Glomerular visceral epithelial cell (primary cell): ENCODE data around the gene GCFC2.
"Not testable (repeated sequence)": the region's sequence is repeated elsewhere in the genome, so short reads cannot be mapped to it uniquely, and the experiment has no call there.

ENCODE experiments used
- DNase-seq: peaks from one replicate; pipeline ENCODE4 v3.0.0-alpha.2; 2016; ENCODE audit errors: extremely low spot score

GCFC2 gene

GRCh38 chr2:75680402-75680801 is 30.3 kb downstream of the GCFC2 start:
- DNase-seq: no peak

DNA sequence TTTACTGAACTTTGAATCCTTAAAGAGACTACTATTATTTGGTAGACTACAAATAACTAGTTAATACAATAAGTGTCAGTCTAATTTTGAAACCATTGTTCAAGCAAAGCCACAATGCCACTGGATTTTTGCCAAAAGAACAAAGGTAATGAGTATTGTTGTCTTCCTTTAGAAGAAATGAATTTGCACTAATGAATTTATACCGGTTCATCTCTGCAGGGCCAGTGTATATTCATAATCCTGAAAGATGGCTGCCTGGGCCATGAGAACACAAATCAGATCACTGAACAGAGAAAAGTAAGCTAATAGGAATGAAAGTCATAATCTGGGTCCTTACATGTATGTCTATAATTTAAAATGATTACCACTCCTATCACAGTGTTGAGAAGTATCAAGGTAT is 31.2 kb downstream of the GCFC2 start:
- no peak for DNase-seq

DNA sequence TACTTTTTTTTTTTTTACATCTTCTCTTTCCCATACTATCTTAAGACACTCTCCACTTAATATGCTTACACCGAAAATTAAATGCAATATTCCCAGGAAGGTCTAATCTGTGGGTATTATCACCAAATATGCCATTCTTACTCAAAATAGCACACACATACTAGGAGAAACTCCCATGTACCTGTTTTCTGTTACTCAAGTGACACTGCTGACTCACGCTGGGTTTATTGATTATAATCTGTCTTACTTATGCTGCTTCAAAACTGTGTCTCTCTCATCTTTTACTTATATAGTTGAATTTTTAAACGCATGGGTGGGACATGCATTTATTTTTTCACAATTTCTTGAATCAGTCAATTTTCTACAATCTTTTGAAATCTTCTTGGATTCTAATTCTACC is 34.3 kb downstream of the GCFC2 start:
- DNase-seq: no peak

- DNase-seq: no peak
These were observed 34.8 kb downstream of the GCFC2 start for GRCh38 chr2:75675908-75676307.

DNA sequence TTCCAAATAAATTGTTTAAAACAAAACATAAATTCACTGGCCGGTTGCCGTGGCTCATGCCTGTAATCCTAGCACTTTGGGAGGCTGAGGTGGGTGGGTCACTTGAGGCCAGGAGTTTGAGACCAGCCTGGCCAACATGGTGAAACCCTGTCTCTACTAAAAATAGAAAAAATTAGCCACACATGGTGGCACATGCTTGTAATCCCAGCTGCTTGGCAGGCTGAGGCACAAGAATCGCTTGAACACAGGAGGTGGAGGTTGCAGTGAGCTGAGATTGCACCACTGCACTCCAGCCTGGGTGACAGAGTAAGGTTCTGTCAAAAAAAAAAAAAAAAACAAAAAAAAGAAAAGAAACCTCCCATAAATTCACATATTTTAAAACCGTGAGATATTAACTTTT is 35.3 kb downstream of the GCFC2 start:
- not testable (repeated sequence) for DNase-seq

DNA sequence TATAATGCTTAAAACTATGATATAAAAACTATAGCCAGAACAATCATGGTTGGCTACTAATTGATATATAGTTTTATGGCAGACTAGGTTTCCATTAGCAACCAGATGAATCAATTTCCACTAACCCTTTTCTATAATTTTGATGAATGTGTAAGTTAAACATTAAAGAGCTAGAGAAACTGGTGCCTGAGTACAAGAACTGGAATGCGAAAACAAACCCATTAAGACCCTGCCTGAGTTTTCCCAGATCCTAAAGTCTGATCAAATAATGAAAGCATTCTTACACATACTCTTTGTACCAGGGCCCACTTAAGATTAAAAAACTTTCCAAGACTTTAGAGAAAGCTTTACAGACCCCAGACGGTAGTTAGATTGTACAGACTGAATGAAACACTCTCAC is 42.8 kb downstream of the GCFC2 start:
- DNase-seq: peak; percentile 8

DNA sequence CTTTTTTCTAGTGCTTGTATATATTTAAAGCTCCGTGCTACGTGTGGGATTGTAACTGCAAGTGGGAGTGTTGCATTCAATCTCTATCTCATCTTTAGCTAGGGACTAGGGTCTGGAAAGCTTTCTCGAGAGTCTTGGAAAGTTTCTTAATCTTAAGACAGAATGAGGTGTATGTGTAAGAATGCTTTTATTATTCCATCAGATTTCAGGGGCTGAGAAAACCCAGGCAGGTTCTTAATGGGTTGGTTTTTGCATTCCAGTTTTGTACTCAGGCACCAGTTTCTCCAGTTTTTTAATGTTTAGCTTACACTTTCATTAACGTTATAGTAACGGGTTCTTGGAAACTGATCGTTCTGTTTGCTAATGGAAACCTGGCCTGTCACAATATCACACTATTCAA is 43.8 kb downstream of the GCFC2 start:
- no peak for DNase-seq

DNA sequence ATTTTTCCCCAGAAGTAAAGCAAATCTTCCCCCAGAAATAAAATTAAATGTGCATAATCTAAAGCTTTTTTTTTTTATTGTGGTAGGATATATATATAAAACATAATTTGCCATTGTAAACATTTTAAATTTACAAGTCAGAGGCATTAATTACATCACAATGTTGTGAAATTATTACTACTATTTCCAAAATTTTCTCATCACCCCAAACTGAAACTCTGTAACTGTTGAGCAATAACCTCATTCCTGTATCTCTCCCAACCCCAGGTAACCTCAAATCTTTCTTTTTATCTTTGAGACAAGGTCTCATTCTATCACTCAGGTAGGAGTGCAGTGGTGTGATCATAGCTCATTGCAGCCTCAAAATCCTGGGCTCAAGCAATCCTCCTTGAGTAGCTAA is 52.9 kb downstream of the GCFC2 start:
- DNase-seq: no peak

DNA sequence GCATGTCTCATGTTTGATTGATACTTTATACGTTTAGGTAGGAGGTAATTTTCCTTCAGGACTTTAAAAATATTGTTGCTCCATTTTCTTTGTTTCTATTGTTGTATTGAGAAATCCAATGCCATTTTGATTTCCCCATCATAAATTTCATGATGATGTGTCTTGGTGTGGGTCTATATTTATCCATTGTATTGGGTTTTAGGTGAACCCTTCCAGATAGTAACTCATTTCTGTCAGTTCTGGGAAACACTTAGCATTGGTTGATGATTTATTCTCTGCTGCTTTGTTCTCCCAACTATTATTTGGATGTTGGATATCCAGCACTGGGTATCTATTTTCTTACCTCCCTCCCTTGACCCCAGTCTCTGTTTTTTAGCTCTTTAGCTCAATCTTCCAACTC is 54.2 kb downstream of the GCFC2 start:
- no peak for DNase-seq

DNA sequence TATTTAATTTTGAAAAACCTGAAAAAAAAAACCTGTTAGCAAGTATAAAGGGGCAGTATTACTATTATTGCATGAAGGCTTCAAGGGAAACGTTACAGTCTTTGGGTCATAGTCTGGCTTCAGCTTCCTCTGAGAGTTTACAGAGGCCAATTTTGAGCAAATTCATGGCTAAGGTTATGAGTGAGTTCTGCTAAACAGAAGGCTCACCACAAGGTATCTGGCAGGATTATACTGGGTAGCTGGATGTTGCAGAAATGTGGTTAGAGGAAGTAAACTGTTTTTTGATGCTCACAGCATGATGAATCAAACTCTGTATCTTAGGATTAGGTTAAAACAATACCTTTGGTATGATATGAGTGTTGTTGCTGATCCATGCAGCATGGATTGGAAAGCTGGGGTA is 54.9 kb downstream of the GCFC2 start:
- DNase-seq: no peak

DNA sequence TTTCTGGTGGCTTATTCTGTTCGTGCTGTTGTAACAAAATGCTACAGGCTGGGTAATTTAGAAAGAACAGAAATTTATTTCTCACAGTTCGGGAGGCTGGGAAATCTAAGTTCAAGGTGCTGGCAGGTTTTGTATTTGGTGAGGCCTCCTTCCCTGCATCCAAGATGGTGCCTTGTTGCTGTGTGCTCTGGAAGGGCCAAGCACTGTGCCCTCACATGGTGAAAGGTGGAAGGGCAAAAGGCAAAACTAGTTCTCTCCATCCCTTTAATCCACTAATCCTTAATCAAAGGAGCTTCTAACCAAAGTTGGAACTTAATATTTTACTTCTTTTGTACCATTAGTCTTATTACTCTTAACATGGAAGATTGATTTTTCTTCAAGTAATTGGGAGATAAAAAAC is 56.7 kb downstream of the GCFC2 start:
- DNase-seq: no peak

DNA sequence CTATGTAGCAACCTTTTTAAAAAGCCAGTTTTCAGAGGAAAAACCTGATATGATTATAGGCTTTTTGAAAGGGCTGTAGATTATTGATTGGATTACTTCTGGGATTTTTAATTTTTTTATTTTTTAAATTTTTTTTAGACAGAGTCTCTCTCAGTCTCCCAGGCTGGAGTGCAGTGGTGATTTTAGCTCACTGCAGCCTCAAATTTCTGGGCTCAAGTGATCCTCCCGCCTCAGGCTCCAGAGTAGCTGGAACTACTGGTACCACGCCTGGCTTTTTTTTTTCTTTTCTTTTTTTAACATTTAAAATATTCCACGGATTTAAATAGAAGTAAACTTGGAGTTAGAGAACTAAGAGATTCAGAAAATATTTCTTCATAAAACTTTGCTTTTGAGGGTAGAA is 62.9 kb downstream of the GCFC2 start:
- DNase-seq: no peak

DNA sequence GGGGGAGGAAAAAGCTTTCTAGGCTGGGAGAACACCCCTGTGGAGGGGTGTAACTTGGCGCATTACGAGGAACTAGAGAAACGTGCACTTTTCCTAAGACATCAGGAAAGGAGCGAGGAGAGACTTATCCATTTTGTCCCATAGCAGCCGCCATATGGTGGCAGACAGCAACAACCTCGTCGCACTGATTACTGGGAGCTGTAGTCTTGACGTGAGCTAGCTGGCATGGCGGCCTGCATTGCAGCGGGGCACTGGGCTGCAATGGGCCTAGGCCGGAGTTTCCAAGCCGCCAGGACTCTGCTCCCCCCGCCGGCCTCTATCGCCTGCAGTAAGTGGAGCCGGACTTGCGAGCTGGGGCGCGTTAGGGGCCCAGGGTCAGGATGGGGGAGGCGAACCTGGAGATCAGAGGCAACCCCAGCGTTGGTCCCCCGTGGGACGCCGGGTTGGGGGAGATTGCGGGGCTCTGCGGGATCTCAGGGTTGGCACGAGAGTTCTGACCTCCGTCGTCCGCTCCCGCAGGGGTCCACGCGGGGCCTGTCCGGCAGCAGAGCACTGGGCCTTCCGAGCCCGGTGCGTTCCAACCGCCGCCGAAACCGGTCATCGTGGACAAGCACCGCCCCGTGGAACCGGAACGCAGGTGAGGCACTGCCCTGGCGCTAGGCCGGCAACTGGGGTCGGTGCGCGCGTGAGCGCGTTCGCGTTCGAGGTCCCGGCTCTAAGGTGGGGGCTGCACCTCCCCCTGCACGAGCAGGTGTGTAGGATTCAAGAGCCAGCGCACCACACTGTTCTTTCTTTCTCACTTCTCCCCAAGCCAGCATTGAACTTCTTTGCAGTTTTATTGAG is 63.9 kb downstream of the GCFC2 start, which contains the start of gene MRPL19:
Gene MRPL19, plus strand, starts transcription at position 201 of the 843 bp plus-strand sequence. Its CDS starts 25 bp downstream, at position 226.
- peak; percentile 84 for DNase-seq

DNA sequence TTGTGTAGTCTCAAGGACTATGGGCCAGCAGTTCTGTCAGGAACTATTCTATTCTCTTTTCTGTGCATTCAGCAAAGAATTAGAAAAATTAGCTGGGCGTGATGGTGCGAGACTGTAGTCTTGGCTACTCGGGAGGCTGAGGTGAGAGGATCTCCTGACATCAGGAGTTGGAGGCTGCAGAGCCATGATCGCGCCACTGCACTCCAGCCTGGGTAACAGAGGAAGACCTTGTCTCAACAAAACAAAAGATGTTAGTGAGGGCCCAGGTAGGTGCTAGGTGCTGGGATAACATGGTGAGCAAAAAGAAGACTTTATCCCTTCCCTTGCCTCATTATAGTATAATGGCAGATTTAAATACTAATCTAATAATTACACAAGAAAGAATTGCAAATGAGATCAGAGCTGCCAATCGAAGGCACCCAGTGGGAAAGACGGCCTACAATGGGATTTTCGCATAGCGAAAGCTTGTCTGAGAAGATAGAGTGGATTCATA is 64.6 kb downstream of the GCFC2 start:
- no peak for DNase-seq

- no peak for DNase-seq
These were observed 65.1 kb downstream of the GCFC2 start for GRCh38 chr2:75645643-75646042.

DNA sequence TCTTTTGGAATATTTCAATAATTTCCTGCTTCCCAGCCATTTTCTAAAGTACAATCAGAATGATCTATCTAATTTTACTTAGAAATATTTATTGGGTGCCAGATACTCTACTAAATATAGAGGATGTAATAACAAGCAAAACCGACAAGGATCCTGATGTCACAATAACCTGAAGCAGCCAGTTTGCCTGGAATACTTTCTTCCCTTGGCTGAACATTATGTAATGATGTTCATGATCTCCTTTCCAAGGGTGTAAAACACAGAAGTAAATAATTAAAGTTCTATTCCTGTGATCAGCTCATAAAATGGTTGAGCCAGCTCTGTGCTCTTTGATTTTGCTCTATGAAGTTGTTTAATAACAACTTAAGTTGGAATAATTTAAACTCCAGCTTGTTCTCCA is 66.7 kb downstream of the GCFC2 start:
- DNase-seq: no peak

GRCh38 chr2:75641587-75641986 is 69.1 kb downstream of the GCFC2 start:
- no peak for DNase-seq

GRCh38 chr2:75640621-75641121 is 70.0 kb downstream of the GCFC2 start:
- DNase-seq: peak; percentile 62

DNA sequence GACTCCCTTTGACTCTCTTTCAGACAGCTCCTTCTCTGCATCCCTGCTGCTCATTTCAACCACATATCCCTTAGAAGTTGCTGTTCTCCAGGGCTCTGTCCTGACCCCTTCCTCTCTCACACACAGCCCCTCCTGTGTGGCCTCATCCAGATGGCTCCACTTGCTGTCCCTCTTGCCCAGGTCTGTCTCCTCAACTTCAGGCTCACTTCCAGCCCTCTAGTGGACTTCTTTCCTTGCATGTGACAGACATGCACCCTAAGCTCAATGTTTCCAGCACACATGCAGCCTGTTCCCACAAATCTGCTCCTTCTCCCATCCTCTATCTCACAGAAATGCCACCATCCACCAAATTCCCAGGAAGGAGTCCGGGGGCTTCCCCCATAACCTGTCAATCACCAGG is 73.1 kb downstream of the GCFC2 start:
- no peak for DNase-seq

DNA sequence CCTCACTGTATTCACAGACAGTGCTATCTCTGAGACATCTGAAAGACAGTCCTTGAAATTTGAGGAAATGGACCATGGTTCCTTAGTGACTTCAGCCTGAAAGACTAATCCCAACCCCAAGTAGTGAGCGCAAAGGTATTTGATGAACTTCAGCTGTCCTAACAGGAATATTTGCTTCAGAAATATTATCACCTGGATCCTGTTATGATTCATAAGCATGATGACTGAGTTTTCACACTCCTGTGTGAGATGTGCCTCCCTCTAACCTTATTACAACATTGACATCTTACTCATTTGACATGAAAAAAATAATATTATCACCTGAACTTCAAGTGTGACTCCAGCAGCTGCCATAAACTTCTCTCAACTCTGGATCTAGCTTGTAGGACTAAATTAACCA is 75.8 kb downstream of the GCFC2 start:
- no peak for DNase-seq

- no peak for DNase-seq
These were observed 77.1 kb downstream of the GCFC2 start for GRCh38 chr2:75633620-75634019.

- DNase-seq: no peak
These were observed 77.9 kb downstream of the GCFC2 start for GRCh38 chr2:75632813-75633212.

DNA sequence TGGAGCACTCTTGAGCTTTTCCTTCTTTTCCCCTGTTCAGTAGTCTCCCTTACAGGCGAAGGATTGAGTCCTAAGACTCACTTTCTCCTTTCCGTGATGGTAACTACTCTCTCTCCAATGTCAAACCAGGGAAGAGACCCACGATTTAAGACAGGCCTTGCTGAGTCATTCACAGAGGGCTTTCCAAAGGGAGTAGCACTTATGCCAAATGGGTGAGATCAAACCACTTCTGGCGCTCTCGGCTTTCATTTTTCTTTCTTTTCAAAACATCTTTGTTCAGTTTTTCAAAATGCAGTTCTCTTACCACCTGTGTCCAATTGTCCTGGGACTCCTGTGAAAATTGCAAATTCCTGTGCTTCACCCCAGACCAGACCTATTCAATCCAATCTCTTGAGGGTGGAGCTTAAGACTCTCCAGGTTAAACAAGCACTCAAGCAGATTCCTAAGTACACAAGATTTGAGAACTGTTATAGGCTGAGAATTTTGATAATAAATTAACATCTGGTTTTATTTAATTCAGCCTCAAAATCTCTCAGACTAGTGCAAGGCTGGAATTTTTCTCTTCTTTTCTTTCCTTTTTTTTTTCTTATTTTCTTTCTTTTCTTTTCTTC is 78.5 kb downstream of the GCFC2 start:
- DNase-seq: no peak
